ENCODE results near the gene USP5.

The USP5 gene

DNA sequence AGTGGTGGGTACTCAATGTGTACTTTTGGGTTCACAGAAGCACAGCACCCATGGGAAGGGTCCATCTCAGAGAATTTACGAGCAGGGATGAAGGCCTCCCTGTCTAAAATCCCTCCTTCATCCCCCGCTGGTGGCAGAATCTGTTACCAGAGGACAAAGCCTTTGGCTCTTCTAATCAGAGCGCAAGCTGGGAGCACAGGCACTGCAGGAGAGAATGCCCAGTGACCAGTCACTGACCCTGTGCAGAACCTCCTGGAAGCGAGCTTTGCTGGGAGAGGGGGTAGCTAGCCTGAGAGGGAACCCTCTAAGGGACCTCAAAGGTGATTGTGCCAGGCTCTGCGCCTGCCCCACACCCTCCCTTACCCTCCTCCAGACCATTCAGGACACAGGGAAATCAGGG, 31.8 kb upstream of the USP5 start:
- Histone ChIP-seq H3K27ac (peak overlapping the region; percentile 64), H3K27me3 (ENCODE audit: insufficient read depth, low read depth, severe bottlenecking) (no peaks in the 10 kb centered on the region), H3K4me3 (ENCODE audit: low read depth, low read length) (no peak overlapping the region), H3K9me3 (ENCODE audit: severe bottlenecking) (no peaks in the 10 kb centered on the region), H3K36me3 (peaks cover 8% of the 10 kb centered on the region)
- peak; percentile 45 for DNase-seq
- no peak for TF ChIP-seq CTCF (IDR thresholded peaks at IDR 0.05; ENCODE audit: low read depth, low read length)

- no peak for TF ChIP-seq CTCF (IDR thresholded peaks at IDR 0.05; ENCODE audit: low read depth, low read length)
- no peaks in the 10 kb centered on the region for H3K27me3 ChIP-seq (ENCODE audit: insufficient read depth, low read depth, severe bottlenecking)
- peaks cover 19% of the 10 kb centered on the region for H3K36me3 ChIP-seq
- no peaks in the 10 kb centered on the region for H3K9me3 ChIP-seq (ENCODE audit: severe bottlenecking)
- peak within 1 kb of the TSS; percentile 38 for H3K4me3 ChIP-seq (ENCODE audit: low read depth, low read length)
- DNase-seq, result peak; percentile 79
- peak within 1 kb of the TSS; percentile 67 for H3K27ac ChIP-seq
Measured at GRCh38 chr12:6821591-6822425, 30.1 kb upstream of the USP5 start, which contains the start of gene GPR162. GPR162 (plus strand) TSS chr12:6821821; CDS start chr12:6823899, 2,078 bp downstream.

DNA sequence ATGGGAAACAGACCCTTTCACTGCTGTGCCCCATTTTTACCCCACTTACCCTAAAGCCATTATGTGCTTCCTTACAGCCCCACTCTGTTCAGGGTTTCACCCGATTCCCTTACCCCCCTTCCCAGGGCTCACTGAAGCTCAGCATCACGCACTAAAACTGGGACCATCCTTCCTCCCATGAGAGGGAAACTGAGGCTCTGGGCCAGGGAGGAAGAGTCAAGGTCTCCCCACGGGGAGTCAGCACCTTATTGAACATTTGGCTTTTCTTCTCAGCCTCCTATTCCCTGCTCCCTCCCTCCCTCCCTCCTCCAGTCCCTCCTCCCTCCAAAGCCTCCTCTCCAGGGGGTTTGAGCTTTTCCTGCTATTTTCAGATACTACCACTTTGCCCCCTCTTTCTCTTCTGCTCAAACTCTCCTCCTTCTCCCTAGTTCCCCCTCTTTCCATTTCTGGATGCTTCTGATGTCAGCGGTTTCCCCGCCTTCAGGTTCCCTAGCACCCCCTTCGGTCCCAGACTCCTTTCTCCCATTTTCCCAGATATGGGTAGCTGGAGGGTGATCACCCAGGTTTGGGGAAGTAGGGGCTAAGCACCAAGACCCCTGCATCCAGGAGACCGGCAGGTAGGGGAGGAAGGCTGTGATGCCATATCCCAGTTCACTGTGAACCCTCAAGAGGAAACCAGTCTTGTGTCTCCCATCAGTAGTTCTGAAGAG, 29.4 kb upstream of the USP5 start:
- Histone ChIP-seq H3K36me3 (peaks cover 22% of the 10 kb centered on the region), H3K4me3 (ENCODE audit: low read depth, low read length) (no peak overlapping the region), H3K9me3 (ENCODE audit: severe bottlenecking) (no peaks in the 10 kb centered on the region), H3K27ac (no peak overlapping the region), H3K27me3 (ENCODE audit: insufficient read depth, low read depth, severe bottlenecking) (no peaks in the 10 kb centered on the region)
- no peak for TF ChIP-seq CTCF (IDR thresholded peaks at IDR 0.05; ENCODE audit: low read depth, low read length)
- DNase-seq, result no peak

DNA sequence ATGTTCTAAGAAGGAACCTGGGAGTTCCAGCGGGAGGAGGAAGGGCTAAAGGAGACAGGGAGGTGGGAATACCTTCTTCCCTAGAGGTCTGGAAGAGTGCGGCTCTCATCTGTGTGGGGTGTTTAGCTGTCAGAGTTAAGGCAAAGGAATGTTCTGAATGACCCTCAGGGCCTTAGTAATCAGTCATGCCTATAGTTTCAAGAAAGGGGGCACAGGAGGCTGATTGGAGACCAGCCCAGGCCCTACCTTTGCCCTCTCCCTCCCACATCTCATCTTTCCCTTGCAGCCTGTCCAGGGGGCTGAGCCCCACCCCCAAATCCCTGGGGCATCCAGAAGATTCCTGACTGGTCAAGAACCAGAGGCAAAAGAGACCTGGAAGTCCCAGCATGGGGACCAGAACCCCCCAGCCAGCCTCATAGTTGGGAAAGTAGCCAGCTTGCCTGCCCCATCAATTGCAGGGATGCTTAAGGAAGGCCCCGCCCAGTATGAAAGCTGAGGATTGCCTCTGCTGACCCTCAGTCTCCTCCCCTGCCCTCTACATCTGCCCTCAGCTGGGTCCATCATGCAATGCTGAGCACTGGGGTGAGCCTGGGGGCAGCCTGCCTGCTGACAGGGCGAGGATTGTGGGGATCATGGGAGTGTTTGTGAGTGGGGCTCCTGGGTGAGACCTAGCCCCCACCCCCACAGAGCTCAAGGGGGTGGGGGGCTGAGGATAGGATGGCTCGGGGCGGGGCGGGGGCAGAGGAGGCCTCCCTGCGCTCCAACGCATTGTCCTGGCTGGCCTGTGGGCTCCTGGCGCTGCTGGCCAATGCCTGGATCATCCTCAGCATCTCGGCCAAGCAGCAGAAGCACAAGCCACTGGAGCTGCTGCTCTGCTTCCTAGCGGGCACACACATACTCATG, 28.5 kb upstream of the USP5 start:
- no peak overlapping the region for H3K27ac ChIP-seq
- H3K4me3 ChIP-seq (ENCODE audit: low read depth, low read length), result no peak overlapping the region
- no peaks in the 10 kb centered on the region for H3K9me3 ChIP-seq (ENCODE audit: severe bottlenecking)
- H3K27me3 ChIP-seq (ENCODE audit: insufficient read depth, low read depth, severe bottlenecking), result no peaks in the 10 kb centered on the region
- no peak for TF ChIP-seq CTCF (IDR thresholded peaks at IDR 0.05; ENCODE audit: low read depth, low read length)
- peaks cover 22% of the 10 kb centered on the region for H3K36me3 ChIP-seq
- peak; percentile 36 for DNase-seq

DNA sequence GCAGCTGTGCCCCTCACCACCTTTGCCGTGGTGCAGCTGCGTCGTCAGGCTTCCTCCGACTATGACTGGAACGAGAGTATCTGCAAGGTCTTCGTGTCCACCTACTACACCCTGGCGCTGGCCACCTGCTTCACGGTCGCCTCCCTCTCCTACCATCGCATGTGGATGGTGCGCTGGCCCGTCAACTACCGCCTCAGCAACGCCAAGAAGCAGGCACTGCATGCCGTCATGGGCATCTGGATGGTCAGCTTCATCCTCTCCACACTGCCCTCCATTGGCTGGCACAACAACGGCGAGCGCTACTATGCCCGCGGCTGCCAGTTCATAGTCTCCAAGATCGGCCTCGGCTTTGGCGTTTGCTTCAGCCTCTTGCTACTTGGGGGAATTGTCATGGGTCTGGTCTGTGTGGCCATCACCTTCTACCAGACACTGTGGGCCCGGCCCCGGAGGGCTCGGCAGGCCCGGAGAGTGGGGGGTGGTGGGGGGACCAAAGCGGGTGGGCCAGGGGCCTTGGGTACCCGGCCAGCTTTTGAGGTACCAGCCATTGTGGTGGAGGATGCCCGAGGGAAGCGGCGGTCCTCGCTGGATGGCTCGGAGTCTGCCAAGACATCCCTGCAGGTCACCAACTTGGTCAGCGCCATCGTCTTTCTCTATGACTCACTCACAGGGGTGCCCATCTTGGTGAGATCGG, 27.7 kb upstream of the USP5 start:
- no peaks in the 10 kb centered on the region for H3K27me3 ChIP-seq (ENCODE audit: insufficient read depth, low read depth, severe bottlenecking)
- TF ChIP-seq CTCF (IDR thresholded peaks at IDR 0.05; ENCODE audit: low read depth, low read length), result no peak
- no peaks in the 10 kb centered on the region for H3K9me3 ChIP-seq (ENCODE audit: severe bottlenecking)
- H3K36me3 ChIP-seq, result peaks cover 28% of the 10 kb centered on the region
- H3K27ac ChIP-seq, result no peak overlapping the region
- no peak overlapping the region for H3K4me3 ChIP-seq (ENCODE audit: low read depth, low read length)
- no peak for DNase-seq
